Subcutaneous adipose tissue (tissue), 4 donors: ENCODE results near the gene SUN1. TPM values are rescaled to one million over a fixed set of nuclear protein-coding genes. Genes with fewer than 3 reads are reported as not detected.

ENCODE experiments used
- total RNA-seq, 4 donors: library from RNA; depleted of rRNA; stranded (reverse); fragments of >200 nt; gene quantifications; one replicate each; pipeline ENCODE4 v1.1.0, GENCODE V29; 2016
- TF ChIP-seq, protein P1 (sequence below): fragments of 450-650 bp; IDR thresholded peaks from one replicate; pipeline ENCODE4 v1.5.1; 2016; ENCODE audit warnings: low read depth, mild to moderate bottlenecking, control low read depth, antibody characterized with exemption, moderate library complexity

SUN1 gene
- total RNA-seq, 4 donors from 2014 or later: 103 to 239 (median 166) TPM

DNA sequence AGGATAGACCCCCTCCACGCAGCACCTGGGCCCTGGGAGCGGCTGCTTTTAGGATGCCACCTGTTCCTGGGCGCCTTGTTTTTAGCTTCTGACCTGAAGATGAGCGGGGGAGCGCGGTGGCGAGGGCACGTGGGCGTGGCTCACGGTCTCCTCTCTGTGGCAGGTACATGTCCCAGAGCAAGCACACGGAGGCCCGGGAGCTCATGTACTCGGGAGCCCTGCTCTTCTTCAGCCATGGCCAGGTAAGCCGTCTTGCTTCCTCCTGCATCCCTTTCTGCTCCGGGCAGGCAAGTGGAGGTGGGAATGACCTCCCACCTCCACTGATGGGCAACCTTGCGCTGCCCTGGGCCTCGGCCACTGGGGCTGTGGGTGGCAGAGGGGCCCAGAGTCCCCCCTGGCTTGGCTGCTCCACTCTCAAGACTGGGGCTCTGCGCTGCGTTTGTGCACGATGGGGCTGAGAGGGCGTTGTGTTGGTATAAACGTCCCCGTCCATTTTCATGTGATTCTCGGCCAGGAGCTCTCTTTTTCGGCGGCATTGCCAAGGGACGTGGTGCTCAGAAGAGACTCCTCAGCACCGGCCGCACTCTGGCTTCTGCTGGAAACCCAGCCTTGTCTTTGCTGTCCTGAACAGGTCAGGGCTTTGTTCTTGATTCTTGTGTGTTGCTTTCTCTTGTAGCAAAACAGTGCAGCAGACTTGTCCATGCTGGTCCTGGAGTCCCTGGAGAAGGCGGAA, 53.8 kb downstream of the SUN1 start:
- TF ChIP-seq, protein P1, sequence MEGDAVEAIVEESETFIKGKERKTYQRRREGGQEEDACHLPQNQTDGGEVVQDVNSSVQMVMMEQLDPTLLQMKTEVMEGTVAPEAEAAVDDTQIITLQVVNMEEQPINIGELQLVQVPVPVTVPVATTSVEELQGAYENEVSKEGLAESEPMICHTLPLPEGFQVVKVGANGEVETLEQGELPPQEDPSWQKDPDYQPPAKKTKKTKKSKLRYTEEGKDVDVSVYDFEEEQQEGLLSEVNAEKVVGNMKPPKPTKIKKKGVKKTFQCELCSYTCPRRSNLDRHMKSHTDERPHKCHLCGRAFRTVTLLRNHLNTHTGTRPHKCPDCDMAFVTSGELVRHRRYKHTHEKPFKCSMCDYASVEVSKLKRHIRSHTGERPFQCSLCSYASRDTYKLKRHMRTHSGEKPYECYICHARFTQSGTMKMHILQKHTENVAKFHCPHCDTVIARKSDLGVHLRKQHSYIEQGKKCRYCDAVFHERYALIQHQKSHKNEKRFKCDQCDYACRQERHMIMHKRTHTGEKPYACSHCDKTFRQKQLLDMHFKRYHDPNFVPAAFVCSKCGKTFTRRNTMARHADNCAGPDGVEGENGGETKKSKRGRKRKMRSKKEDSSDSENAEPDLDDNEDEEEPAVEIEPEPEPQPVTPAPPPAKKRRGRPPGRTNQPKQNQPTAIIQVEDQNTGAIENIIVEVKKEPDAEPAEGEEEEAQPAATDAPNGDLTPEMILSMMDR: no peak

DNA sequence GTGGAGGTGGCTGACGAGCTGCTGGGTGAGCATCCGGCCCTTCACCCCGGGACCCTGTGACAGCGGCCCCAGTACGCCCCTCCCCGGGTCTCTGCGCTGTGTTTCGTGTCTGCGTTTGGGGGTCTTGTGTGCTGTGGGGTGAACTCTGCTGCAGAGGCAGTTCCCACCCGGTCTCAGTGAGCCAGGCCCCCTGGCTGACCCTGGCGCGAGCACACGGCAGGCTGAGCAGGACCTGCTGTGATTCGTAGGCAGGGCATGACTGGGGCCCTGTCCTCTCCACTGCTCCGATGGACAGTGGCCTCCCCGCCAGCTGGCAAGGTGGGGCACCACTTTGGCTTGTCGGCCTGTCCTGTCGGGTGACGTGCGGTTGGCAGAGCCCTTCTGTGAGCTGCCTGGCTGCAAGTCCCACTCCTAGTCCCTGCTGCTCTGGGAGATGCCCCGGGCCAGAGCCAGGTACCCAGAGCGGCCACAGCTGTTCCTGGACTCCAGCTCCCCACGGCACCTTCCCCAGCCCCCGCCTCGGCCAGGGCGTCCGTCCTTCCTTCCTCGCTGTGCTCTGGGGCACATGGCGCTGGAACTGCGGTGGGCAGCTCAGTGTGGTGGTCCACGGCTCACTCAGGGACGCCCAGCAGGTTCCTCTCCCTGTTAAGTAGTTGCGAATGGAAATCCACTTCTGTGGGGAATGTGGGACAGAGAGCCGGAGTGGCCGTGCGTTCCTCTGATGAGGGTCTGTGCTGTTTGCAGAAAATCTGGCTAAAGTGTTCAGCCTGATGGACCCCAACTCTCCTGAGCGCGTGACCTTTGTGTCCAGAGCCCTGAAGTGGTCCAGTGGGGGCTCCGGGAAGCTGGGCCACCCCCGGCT, 54.6 kb downstream of the SUN1 start:
- TF ChIP-seq, protein P1: no peak

DNA sequence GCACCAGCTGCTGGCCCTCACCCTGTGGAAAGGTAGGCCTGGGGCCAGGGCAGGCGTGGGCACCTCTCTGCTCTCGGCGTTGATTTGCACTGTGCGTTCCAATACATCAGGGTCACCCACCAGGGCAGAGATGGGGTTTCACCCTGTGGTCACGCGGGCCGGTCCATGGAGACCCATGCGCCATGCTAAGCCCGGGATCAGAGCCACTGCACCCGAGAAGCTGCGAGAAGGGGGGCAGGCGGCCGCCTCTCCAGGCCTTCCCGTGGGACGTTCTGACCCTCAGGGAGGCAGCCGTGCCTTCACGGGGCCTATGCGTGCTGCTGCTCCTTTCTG, 55.2 kb downstream of the SUN1 start:
- TF ChIP-seq, protein P1: no peak

DNA sequence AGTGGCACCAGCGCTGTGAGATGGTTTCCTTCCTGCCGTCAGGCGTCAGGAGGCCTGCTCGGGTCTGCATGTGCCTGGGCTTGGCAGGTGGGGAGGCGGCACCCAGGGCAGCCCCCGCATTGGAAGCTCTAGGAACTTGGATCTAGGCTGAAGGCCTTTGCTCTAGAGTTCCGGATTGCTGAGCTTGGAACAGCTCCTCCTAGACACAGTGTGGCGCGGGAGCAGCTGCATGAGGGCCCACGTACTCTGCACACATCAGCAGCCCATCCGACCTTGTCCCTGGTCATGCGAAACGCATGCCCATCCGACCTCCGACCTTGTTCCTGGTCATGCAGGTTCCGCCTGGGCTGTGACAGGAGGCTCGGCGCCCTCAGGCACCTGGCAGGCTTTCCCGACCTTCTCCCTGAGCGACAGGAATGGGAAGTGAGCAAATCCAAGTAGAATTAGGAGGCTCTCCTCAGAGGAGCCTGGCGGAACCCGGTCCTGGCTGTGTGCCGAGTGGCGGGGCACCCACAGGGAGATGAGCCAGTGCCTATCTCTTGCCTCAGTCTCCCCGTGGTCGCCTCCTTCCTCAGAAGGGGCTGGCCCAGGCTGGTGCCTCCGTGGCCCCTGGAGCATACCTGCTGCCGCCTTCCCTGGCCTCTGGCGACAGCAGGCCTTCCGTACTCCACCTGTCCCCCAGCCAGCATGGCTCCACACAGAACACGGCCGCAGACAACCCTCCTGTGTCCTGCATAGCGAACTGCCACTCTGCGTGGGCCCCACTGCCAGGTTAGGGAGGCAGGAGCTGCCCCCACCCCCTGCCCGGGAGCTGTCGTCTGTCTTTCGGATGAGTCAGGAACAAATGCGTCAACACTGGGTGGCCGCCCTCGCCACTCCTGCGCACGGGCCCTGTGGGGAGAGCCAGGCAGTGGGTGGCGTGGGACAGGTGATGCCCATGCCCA, 56.1 kb downstream of the SUN1 start:
- TF ChIP-seq, protein P1: no peak

DNA sequence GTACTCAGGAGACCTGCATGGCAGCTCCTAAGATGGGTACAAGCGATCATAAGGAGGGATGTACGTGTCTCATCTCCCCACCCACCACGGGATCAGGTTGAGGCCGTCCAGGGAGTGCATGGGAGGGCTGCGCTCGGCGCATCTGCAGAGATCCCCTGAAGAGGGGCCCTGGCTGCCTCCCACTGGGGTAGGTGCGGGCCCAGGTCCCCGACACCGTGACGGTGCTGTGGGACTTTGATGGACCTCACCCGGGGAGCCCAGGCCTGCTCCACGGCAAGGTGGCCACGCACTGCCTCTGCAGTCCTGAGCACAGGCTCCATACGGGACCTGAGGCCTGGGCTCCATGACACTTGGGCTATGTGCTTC, 56.7 kb downstream of the SUN1 start:
- TF ChIP-seq, protein P1: no peak

DNA sequence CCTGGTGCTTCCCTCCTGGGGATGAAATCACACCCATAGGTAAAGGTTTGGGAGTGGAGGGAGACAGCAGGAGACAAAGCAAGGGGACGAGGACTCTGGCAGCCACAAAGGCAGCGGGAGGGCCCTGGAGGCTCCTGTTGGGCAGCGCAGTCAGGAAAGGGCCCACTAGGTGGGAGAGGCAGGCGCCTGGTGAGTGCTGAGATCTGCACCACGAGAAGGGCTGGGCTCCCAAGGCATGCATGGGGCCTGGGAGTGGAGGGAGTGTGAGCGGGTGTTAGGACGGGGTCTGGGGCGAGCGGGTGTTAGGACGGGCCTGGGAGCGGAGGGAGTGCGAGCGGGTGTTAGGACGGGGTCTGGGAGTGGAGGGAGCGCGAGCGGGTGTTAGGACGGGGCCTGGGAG, 57.1 kb downstream of the SUN1 start:
- TF ChIP-seq, protein P1: no peak
